ES-I3 (cell line): Measurements from ENCODE around the gene IGFBPL1.
"Not testable (repeated sequence)": the region's sequence is repeated elsewhere in the genome, so short reads cannot be mapped to it uniquely, and the experiment has no call there.

Experiments
- H3K36me3 ChIP-seq: 2 replicates; pipeline ENCODE4 v1.6.1; 2013; ENCODE audit warnings: mild to moderate bottlenecking, low read length, control low read depth, moderate library complexity; ENCODE audit not compliant: insufficient read depth
- H3K4me1 ChIP-seq: 2 replicates; pipeline ENCODE4 v1.6.1; 2013; ENCODE audit warnings: mild to moderate bottlenecking, control low read depth, low read length; ENCODE audit not compliant: insufficient read depth
- H3K9ac ChIP-seq: 2 replicates; pipeline ENCODE4 v1.6.1; 2013; ENCODE audit warnings: low read depth, mild to moderate bottlenecking, low read length, moderate library complexity
- H3K9me3 ChIP-seq: 2 replicates; pipeline ENCODE4 v1.6.1; 2013; ENCODE audit warnings: mild to moderate bottlenecking, low read length, moderate library complexity; ENCODE audit not compliant: control insufficient read depth, insufficient read depth

IGFBPL1 gene

GRCh38 chr9:38419181-38419580 lies 5.1 kb downstream of the IGFBPL1 start:
- Histone ChIP-seq H3K9ac (no peak overlapping the region), H3K36me3 (no peaks in the 10 kb centered on the region), H3K9me3 (no peaks in the 10 kb centered on the region), H3K4me1 (peaks cover 14% of the 10 kb centered on the region)

DNA sequence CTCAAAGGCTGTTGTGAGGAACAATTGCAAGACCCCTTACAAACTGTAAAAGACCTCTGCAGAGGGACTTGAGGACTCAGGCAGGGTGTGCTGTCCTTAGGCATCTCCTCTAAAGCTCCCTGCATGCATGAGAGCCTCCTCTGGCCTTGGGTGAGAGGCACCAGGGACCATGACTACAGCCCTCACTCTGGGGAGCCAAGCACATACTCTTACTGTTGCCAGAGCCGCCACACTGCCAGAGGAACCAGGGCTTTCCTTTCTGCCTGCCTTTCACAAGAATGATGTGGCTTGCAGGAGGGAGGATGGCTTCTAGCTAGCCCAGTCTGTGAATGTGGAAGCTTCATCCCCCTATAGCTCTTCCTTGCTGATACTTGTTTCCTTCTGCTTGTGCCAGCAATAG lies 5.9 kb downstream of the IGFBPL1 start:
- peaks cover 14% of the 10 kb centered on the region for H3K4me1 ChIP-seq
- H3K36me3 ChIP-seq: no peaks in the 10 kb centered on the region
- H3K9me3 ChIP-seq: no peaks in the 10 kb centered on the region
- H3K9ac ChIP-seq: no peak overlapping the region

DNA sequence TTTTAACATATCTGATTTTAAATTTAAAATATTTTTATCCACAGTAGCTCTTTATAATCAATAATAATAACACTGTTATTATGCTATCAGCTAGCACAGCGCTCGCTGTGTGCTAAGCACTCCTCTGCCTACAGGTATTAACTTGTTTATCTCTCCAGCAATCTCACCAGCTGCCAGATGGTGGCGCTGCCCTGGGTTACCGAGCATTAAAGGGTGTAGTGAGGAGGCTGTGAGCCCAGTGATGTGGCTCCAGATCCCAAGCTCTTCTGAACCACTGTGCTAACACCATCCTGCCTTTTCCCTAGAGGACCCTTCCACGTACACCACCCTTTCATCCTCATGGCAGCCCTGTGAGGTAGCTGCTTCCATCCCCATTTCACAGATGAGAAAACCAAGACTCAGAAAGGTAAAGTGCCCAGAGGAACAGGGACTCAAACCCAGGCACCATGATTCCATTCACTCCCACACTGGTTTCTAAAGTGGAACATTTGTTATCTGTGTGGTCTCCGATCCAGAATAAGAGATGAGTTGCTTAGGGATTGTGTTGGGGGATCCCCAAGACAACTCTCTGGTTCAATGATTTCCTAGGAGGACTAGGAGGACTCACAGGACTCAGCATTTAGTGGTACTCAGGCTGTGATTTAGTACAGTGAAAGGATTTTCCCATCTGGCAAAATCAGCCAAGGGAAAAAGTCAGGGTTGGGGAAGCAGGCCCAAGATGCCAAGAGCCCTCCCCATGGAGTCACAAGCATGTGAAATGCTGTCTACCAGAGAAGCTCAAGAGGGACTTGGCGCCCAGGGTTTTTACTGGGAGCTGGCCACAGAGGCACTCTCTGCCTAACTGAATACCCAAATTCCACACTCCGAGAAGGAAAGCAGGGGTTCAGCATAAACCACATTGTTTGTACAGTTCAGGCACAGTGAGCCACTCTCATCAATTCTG lies 7.0 kb downstream of the IGFBPL1 start:
- no peak overlapping the region for H3K9ac ChIP-seq
- peaks cover 14% of the 10 kb centered on the region for H3K4me1 ChIP-seq
- no peaks in the 10 kb centered on the region for H3K9me3 ChIP-seq
- H3K36me3 ChIP-seq: no peaks in the 10 kb centered on the region

- no peaks in the 10 kb centered on the region for H3K36me3 ChIP-seq
- H3K9me3 ChIP-seq: no peaks in the 10 kb centered on the region
- peaks cover 6% of the 10 kb centered on the region; the same call in 1 of the 2 replicates for H3K4me1 ChIP-seq
These were observed 7.8 kb downstream of the IGFBPL1 start for GRCh38 chr9:38416461-38416860.

DNA sequence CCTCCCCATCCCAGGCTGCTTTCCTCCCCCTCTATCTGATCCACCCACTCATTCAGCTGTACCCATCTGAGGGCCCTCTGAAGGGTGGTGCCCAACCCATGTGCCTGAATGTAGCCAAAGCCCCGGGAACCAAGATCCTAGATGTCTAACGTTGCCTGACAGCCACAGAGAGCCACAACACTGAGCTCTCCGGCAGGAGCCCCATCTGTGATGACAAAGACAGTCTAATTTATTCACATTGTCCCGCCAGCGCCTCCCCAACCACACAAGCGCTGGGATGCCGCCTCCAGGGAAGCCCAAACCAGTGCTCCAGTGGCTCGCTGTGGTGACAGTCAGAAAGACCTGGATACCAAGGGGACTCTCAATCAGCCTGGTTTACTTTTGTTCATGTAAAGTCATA lies 8.4 kb downstream of the IGFBPL1 start:
- H3K9me3 ChIP-seq: no peaks in the 10 kb centered on the region
- no peaks in the 10 kb centered on the region for H3K36me3 ChIP-seq
- H3K9ac ChIP-seq: no peak overlapping the region
- 0 out of 2 replicates have a peak, but pooled peaks cover under 1% of the 10 kb centered on the region for H3K4me1 ChIP-seq

More at GRCh38 chr9:38416461-38416860, 7.8 kb downstream of the IGFBPL1 start:
- H3K9ac ChIP-seq: no peak overlapping the region

DNA sequence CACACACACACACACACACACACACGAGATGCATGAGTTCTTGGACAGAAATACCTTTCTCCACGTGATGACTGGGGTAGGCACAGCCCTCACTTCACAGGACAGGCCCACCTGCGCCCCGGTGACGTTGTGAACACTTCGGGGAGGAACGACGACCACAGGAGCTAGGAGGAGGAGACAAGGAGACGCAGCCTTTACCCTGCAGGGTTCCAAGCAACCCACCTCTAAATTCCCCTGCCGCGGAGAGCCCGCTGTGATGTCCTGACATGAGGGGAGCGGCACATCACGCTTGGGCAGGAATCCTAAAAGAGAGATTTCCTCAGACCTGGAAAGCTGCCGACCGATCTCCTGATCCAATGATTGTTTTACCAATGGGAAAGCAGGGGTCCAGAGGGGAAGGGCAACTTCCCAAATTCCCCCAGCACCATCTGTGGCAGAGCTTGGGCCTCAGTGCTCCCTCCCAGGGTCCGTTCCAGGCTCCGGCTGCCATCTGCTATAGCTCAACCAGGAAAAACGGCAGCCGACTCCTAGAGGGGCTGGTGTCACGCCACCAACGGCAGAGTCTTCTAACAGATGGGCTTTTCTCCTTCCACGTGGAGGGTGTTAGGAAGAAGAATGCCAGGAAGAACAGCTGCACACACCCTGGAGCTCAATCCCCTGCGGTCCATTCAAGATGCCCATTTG lies 10.1 kb downstream of the IGFBPL1 start:
- H3K9ac ChIP-seq: no peak overlapping the region
- no peaks in the 10 kb centered on the region for H3K4me1 ChIP-seq
- H3K36me3 ChIP-seq: no peaks in the 10 kb centered on the region

GRCh38 chr9:38413283-38413682 lies 11.0 kb downstream of the IGFBPL1 start:
- Histone ChIP-seq H3K9me3 (no peaks in the 10 kb centered on the region), H3K36me3 (no peaks in the 10 kb centered on the region), H3K9ac (no peak overlapping the region), H3K4me1 (no peaks in the 10 kb centered on the region)

More for the DNA sequence above, 10.1 kb downstream of the IGFBPL1 start:
- H3K9me3 ChIP-seq: no peaks in the 10 kb centered on the region

DNA sequence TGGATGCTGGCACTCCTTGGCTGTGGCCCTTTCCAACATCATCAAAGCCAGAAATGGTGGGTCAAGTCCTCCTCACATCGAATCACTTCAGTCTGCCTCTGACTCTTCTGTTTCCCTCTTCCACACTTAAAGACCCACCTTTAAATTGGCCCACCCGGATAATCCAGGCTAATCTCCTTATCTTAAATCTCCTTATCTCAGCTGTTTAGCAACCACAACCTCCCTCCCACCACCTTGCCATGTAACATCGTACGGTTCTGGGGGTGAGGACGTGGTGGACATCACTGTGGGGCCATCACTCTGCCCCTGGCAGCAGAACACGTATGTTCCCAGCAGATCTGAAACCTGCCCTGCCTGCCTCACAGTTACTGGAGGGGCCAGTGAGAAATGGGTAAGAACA lies 11.5 kb downstream of the IGFBPL1 start:
- no peaks in the 10 kb centered on the region for H3K4me1 ChIP-seq
- no peaks in the 10 kb centered on the region for H3K9me3 ChIP-seq
- no peak overlapping the region for H3K9ac ChIP-seq
- no peaks in the 10 kb centered on the region for H3K36me3 ChIP-seq

- Histone ChIP-seq H3K4me1 (no peaks in the 10 kb centered on the region), H3K36me3 (no peaks in the 10 kb centered on the region), H3K9me3 (no peaks in the 10 kb centered on the region), H3K9ac (no peak overlapping the region)
These were observed 15.5 kb downstream of the IGFBPL1 start for GRCh38 chr9:38408719-38409118.

- H3K36me3 ChIP-seq: no peaks in the 10 kb centered on the region
- H3K9me3 ChIP-seq: no peaks in the 10 kb centered on the region
- H3K9ac ChIP-seq: no peak overlapping the region
- H3K4me1 ChIP-seq: no peaks in the 10 kb centered on the region
These were observed 17.6 kb downstream of the IGFBPL1 start for GRCh38 chr9:38406476-38407186.

DNA sequence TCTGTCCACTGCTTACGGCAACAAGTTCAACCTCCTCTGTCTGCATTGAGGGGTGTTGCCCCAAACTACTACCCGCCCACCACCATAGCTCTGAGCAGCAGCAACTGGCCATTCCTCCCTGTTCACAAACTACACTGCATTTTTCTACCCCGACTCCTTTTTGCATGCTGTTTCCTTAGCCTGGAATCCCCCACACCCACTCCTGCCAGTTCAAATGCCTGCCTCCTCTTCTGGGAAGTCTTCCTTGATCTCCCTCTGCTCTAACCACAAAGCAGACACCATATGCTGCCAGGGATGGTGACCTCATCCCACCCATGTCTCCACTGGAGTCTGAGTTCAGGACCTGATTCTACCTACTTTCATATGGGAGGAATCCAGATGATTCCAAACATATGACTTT lies 18.5 kb downstream of the IGFBPL1 start:
- Histone ChIP-seq H3K4me1 (no peaks in the 10 kb centered on the region), H3K9ac (no peak overlapping the region), H3K9me3 (no peaks in the 10 kb centered on the region), H3K36me3 (no peaks in the 10 kb centered on the region)

- no peaks in the 10 kb centered on the region for H3K9me3 ChIP-seq
- H3K4me1 ChIP-seq: no peaks in the 10 kb centered on the region
- no peak overlapping the region for H3K9ac ChIP-seq
- H3K36me3 ChIP-seq: no peaks in the 10 kb centered on the region
These were observed 19.9 kb downstream of the IGFBPL1 start for GRCh38 chr9:38404314-38404713.

GRCh38 chr9:38401994-38402393 lies 22.3 kb downstream of the IGFBPL1 start:
- no peaks in the 10 kb centered on the region for H3K9me3 ChIP-seq
- H3K9ac ChIP-seq: no peak overlapping the region
- no peaks in the 10 kb centered on the region for H3K4me1 ChIP-seq
- peaks cover 4% of the 10 kb centered on the region; the same call in 1 of the 2 replicates for H3K36me3 ChIP-seq

DNA sequence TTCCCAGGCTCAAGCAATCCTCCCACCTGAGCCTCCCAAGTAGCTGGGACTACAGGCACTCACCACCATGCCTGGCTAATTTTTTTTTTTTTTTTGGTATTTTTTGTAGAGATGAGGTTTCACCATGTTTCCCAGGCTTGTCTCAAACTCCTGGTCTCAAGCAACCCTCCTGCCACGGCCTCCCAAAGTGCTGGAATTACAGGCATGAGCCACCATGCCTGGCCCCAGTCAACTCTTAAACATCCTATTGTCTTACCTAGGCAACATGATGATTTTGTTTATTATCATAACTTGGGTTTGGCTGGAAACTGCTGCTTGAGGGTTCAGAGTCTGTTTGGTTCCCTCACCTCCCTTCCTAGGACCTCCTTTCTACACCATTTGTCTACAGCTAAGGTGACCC lies 25.1 kb downstream of the IGFBPL1 start:
- H3K36me3 ChIP-seq, H3K9me3 ChIP-seq, H3K9ac ChIP-seq, H3K4me1 ChIP-seq: not testable (repeated sequence)
